Measurements from ENCODE around the gene SMIM5. TPM values are rescaled to one million over a fixed set of nuclear protein-coding genes. Genes with fewer than 3 reads are reported as not detected.

The SMIM5 gene
- total and polyA plus RNA-seq, 8 donors: 0.58 to 29.5 (median 7.9) TPM; not detected in 2

DNA sequence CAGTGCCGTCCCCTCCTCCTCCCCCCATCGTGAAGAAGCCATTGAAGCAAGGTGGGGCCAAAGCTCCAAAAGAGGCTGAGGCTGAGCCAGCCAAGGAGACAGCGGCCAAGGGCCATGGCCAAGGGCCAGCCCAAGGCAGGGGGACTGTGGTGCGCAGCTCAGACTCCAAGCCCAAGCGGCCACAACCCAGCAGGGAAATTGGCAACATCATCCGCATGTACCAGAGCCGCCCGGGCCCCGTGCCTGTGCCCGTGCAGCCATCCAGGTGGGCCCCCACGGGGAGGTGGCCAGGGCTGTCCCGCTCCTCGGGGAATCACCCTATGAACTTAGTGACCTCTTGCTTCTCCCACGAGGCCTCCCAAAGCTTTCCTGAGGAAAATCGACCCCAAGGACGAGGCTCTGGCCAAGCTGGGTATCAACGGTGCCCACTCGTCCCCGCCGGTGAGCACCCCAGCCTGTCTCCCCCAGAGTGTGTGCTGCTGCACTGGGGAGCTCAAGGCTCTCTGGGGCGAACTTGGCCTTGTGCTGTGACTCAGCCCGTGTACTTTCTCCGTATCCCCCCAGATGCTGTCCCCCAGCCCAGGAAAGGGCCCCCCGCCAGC, 16.6 kb upstream of the SMIM5 start:
- Histone ChIP-seq H3K4me1 (peaks cover 0 to 3% (median 0%) of the 10 kb centered on the region in 4 donors), H3K4me3 (no peak overlapping the region), H3K36me3 (peaks cover 14 to 100% (median 96%) of the 10 kb centered on the region in 4 donors), H3K9me3 (no peaks in the 10 kb centered on the region), H3K27me3 (no peaks in the 10 kb centered on the region), H3K27ac (no peak overlapping the region)
- intact Hi-C loops (cut with DNase I; ENCODE audit: low total_unique reads): no loop called here
- no peak for DNase-seq
- WGBS, 5 donors: 75 to 91% (median 87%) methylated on average over 7 to 24 of the region's 24 CpGs
- TF ChIP-seq POLR2AphosphoS5 (IDR thresholded peaks at IDR 0.05): no peak
- TF ChIP-seq EP300 (IDR thresholded peaks at IDR 0.05): no peak
- TF ChIP-seq, protein P1, sequence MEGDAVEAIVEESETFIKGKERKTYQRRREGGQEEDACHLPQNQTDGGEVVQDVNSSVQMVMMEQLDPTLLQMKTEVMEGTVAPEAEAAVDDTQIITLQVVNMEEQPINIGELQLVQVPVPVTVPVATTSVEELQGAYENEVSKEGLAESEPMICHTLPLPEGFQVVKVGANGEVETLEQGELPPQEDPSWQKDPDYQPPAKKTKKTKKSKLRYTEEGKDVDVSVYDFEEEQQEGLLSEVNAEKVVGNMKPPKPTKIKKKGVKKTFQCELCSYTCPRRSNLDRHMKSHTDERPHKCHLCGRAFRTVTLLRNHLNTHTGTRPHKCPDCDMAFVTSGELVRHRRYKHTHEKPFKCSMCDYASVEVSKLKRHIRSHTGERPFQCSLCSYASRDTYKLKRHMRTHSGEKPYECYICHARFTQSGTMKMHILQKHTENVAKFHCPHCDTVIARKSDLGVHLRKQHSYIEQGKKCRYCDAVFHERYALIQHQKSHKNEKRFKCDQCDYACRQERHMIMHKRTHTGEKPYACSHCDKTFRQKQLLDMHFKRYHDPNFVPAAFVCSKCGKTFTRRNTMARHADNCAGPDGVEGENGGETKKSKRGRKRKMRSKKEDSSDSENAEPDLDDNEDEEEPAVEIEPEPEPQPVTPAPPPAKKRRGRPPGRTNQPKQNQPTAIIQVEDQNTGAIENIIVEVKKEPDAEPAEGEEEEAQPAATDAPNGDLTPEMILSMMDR (IDR thresholded peaks at IDR 0.05): no peak
- no peak for TF ChIP-seq POLR2A (IDR thresholded peaks at IDR 0.05)

DNA sequence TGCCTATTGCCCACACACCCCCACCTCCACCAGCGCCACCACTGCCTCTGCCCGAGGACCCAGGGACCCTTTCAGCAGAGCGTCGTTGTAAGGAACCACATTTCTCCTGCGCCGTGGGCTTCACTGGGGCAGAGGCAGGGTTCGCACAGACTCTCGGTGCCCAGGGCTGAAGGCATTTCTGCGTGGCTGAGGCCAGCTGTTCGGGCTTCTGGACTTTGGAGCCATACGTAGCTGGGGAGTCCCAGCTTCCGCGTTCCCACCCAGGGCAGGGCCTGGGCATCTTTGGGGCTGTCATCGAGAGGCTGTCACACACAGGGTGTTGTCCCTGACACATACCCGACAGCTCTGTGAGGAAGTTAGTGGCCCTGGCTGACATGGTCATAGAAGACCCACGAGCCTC, 16.0 kb upstream of the SMIM5 start:
- Histone ChIP-seq H3K9me3 (no peaks in the 10 kb centered on the region), H3K36me3 (peaks cover 14 to 100% (median 99%) of the 10 kb centered on the region in 4 donors), H3K4me3 (no peak overlapping the region), H3K27me3 (no peaks in the 10 kb centered on the region), H3K27ac (no peak overlapping the region), H3K4me1 (no peaks in the 10 kb centered on the region)
- no peak for DNase-seq
- TF ChIP-seq, protein P1 (IDR thresholded peaks at IDR 0.05): no peak
- TF ChIP-seq POLR2AphosphoS5 (IDR thresholded peaks at IDR 0.05): no peak
- no peak for TF ChIP-seq POLR2A (IDR thresholded peaks at IDR 0.05)
- no peak for TF ChIP-seq EP300 (IDR thresholded peaks at IDR 0.05)
- intact Hi-C loops (cut with DNase I; ENCODE audit: low total_unique reads): no loop called here
- WGBS, 5 donors: 74 to 91% (median 80%) methylated on average over 2 to 16 of the region's 16 CpGs

DNA sequence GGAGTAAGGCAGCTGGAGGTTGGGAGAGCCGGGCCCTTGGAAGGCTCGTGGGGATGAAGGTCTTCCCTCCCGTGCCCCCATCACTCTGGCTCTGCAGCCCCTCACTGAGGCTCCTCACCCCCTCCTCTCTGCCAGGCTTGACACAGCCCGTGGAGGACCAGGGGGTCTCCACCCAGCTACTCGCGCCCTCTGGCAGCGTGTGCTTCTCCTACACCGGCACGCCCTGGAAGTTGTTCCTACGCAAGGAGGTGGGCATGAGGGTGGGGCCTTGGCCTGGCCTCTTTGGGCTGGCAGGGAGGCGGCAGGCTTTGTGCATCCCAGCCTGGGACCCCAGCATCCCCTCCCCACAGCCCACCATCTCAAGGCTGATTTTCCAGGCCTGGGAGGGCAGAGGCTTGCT, 15.6 kb upstream of the SMIM5 start:
- no peak for DNase-seq
- no peaks in the 10 kb centered on the region for H3K27me3 ChIP-seq
- no peak overlapping the region for H3K27ac ChIP-seq
- no peak overlapping the region for H3K4me3 ChIP-seq
- no peaks in the 10 kb centered on the region for H3K9me3 ChIP-seq
- intact Hi-C loops (cut with DNase I; ENCODE audit: low total_unique reads): no loop called here
- WGBS, 5 donors: 86 to 95% (median 89%) methylated on average over 11 of the region's 11 CpGs
- TF ChIP-seq EP300 (IDR thresholded peaks at IDR 0.05) (no peak), POLR2A (IDR thresholded peaks at IDR 0.05) (no peak), POLR2AphosphoS5 (IDR thresholded peaks at IDR 0.05) (no peak)
- TF ChIP-seq, protein P1 (IDR thresholded peaks at IDR 0.05): no peak
- peaks cover 14 to 100% (median 98%) of the 10 kb centered on the region in 4 donors for H3K36me3 ChIP-seq
- H3K4me1 ChIP-seq: no peaks in the 10 kb centered on the region

DNA sequence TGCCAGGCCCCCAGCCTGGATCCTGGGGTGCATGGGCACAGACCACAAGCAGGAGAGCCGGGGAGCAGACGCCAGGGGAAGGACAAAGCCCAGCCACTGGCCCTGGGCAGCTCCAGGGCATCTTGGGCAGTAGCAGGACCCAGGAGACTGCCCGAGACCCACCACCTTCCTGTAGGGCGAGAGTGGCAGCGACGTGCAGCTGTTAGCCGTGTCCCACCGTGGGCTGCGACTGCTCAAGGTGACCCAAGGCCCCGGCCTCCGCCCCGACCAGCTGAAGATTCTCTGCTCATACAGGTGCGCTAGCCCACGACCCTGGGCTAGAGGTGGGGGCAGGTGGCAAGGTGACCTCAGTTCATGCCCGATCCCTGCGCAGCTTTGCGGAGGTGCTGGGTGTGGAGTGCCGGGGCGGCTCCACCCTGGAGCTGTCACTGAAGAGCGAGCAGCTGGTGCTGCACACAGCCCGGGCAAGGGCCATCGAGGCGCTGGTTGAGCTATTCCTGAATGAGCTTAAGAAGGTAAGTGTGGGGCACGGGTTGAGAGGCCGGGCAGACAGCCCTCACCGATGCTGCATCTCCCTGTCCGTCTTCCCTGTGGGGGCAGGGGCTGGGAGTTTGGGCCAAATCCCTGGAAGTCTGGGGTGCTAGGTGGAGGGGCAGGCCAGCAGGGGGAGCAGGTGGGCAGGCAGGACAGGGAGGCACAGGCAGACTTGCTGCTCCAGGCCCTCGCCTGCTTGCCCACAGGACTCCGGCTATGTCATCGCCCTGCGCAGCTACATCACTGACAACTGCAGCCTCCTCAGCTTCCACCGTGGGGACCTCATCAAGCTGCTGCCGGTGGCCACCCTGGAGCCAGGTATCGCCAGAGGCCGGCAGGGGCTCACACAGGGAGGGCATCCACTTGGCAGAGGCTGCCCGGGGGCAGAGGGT, 13.5 kb upstream of the SMIM5 start:
- Histone ChIP-seq H3K36me3 (peaks cover 12 to 100% (median 92%) of the 10 kb centered on the region in 4 donors), H3K27me3 (no peaks in the 10 kb centered on the region), H3K27ac (no peak overlapping the region), H3K9me3 (no peaks in the 10 kb centered on the region), H3K4me1 (no peaks in the 10 kb centered on the region), H3K4me3 (no peak overlapping the region)
- no peak for TF ChIP-seq POLR2A (IDR thresholded peaks at IDR 0.05)
- TF ChIP-seq, protein P1 (IDR thresholded peaks at IDR 0.05): peak in 4 of 7 experiments; percentile 12 to 29 (median 18)
- intact Hi-C loops (cut with DNase I; ENCODE audit: low total_unique reads): no loop called here
- WGBS, 5 donors: 48 to 86% (median 80%) methylated on average over 3 to 36 of the region's 36 CpGs
- DNase-seq: peak in 1 of 2 donors; percentile 58
